SK-N-SH (cell line): ENCODE measurements around the gene BCL7B.

ENCODE experiments used
- CTCF ChIP-seq: fragments of 200-600 bp; sonication (generic); IDR thresholded peaks from 2 replicates; pipeline ENCODE4 v1.6.1; 2017; ENCODE audit warnings: antibody characterized with exemption, mild to moderate bottlenecking, moderate library complexity
- EZH2phosphoT487 ChIP-seq: fragments of 200-600 bp; sonication (generic); IDR thresholded peaks from 2 replicates; pipeline ENCODE4 v1.6.1; 2017; ENCODE audit warnings: low read depth, mixed run types, mild to moderate bottlenecking, antibody characterized with exemption, moderate library complexity, borderline replicate concordance
- POLR2AphosphoS5 ChIP-seq: IDR thresholded peaks from 2 replicates; pipeline ENCODE4 v1.6.1; 2012; ENCODE audit warnings: low read depth, low read length

GRCh38 chr7:73503229-73503628 is 54.3 kb downstream of the BCL7B start:
- TF ChIP-seq CTCF (no peak), EZH2phosphoT487 (no peak), POLR2AphosphoS5 (no peak)
